ENCODE measurements around the gene PPM1H.
A peak's percentile ranks its signal among the peaks of the same experiment; 100 is the strongest.
"Not testable (repeated sequence)": the region's sequence is repeated elsewhere in the genome, so short reads cannot be mapped to it uniquely, and the experiment has no call there.

PPM1H gene, protein sequence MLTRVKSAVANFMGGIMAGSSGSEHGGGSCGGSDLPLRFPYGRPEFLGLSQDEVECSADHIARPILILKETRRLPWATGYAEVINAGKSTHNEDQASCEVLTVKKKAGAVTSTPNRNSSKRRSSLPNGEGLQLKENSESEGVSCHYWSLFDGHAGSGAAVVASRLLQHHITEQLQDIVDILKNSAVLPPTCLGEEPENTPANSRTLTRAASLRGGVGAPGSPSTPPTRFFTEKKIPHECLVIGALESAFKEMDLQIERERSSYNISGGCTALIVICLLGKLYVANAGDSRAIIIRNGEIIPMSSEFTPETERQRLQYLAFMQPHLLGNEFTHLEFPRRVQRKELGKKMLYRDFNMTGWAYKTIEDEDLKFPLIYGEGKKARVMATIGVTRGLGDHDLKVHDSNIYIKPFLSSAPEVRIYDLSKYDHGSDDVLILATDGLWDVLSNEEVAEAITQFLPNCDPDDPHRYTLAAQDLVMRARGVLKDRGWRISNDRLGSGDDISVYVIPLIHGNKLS

GRCh38 chr12:62934799-62935674 lies at the start of gene PPM1H:
PPM1H (minus strand) TSS chr12:62935150; CDS start chr12:62934736, 414 bp downstream.
- peak; percentile 55 for DNase-seq

DNA sequence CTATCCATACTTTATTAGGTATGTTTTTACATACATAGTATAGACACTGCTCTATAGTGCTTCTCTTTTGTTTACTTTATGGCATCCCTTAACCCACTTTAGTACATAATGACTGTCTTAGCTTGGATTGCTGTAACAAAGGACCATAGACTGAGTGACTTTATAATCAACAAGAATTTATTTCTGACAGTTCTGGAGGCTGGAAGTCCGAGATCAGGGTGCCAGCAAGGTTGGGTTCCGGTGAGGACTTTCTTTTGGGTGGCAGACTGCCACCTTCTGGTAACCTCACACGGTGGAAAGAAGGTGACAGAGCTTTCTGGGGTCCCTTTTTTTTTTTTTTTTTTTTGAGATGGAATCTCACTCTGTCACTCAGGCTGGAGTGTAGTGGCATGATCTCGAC lies 48.6 kb upstream of the PPM1H start:
- no peak for DNase-seq

DNA sequence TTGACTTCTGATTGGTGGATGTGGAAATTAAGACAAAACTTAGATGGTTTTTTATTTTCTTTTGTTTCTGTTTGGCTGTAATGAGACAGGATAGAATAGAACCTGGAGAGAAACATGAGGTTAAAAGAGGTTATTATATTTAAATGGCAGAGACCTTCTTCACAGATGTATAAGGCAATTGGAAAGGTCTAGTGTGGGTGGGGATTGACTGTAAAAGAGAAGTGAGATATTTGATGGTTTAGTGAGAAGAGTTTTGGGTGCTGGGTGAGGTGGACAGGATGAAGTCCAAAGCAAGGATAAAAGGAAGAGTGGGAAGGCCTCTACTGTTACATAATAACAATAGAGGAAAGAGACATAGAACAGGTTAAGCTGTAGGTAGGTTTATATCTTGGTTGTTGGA lies 43.8 kb upstream of the PPM1H start:
- no peak for DNase-seq

- no peak for DNase-seq
These were observed 42.9 kb upstream of the PPM1H start for GRCh38 chr12:62977883-62978282.

DNA sequence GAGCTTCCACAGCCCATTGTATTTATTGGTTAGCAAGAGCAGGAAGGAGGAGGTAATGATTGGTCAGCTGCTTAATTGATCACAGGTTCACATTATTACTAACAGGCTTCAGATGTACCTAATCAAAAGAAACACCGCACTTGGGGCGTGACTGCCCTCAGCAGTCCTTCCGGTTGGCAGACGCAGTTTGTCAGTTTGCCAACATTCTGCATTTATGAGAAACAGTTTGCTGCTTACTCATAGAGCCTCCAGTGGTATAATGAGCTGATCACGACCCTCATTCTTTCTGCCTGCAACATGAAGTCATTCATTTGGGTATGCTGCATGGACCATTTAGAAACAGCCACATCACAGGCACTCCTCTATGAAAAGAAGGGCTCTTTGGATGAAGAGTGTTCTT lies 42.5 kb upstream of the PPM1H start:
- no peak for DNase-seq

- no peak for DNase-seq
These were observed 41.2 kb upstream of the PPM1H start for GRCh38 chr12:62976110-62976662.

DNA sequence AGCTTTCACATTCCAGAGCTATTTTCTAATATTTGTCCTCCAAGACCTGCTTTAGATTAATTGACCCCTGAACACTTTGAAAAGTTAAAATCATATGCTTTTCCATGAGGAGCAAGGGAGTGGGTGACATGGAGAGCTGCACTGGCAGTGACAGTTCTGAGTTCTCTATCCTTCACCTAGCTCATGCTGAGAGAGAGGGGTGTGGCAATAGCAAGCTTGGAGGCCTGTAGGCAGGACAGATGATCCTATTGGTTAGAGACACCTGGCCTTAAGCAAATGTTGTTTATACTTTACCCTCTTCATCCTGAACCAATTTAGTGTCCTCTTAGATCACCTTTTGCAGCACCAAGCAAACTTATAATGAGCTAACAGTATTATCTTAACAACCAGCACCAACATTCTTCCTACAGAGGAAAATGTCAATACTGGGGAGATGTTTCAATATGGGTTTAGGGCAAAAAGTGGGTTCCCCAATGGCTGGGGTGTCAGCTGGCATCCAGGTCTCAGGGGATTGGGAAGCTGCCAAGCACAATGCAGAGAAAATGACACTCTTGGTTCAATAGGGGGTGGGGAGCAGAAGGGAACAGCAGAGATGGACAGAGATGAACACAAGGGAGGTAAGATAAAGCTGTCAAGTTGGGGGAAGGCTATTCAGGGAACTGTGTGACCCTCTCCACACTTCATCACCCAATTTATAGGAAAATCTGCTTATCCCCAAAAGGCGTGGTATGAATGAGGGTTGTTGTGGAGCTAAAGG lies 37.0 kb upstream of the PPM1H start:
- DNase-seq: no peak

GRCh38 chr12:62969695-62970094 lies 34.7 kb upstream of the PPM1H start:
- no peak for DNase-seq

GRCh38 chr12:62967701-62968100 lies 32.8 kb upstream of the PPM1H start:
- DNase-seq: no peak

DNA sequence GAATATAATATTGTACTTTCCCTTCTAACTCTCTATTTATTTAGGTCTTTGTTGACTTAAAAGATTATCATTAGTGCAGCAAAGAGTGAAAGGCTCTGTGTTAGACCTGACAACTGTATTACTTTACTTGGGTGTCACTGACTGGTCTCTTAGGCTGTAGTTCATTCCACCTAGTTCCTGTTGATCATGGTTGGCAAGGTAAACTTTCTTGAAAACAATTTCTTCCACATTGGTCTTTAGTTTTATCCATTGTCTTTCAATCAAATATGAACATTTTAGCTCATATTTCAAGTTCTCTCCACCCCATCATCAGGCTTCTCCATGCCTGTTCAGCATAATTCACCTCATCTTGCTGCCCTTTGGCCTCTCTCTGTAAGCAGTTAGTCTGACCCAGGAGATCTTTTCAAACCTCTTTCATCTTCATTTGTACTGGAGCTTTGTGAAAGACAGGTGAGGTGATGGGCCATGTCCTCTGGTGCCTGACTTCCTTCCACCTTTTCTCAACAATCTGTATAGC lies 32.1 kb upstream of the PPM1H start:
- DNase-seq: no peak

GRCh38 chr12:62966446-62966989 lies 31.6 kb upstream of the PPM1H start:
- DNase-seq: not testable (repeated sequence)

GRCh38 chr12:62965700-62966099 lies 30.8 kb upstream of the PPM1H start:
- DNase-seq: not testable (repeated sequence)

DNA sequence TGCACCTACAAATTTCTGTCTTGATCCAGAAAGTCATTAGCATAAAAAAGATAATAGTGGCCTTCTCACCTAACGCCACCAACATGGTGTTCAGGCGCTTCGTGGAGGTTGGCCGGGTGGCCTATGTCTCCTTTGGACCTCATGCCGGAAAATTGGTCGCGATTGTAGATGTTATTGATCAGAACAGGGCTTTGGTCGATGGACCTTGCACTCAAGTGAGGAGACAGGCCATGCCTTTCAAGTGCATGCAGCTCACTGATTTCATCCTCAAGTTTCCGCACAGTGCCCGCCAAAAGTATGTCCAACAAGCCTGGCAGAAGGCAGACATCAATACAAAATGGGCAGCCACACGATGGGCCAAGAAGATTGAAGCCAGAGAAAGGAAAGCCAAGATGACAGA lies 30.3 kb upstream of the PPM1H start:
- not testable (repeated sequence) for DNase-seq

- DNase-seq: no peak
These were observed 28.6 kb upstream of the PPM1H start for GRCh38 chr12:62963486-62964041.

DNA sequence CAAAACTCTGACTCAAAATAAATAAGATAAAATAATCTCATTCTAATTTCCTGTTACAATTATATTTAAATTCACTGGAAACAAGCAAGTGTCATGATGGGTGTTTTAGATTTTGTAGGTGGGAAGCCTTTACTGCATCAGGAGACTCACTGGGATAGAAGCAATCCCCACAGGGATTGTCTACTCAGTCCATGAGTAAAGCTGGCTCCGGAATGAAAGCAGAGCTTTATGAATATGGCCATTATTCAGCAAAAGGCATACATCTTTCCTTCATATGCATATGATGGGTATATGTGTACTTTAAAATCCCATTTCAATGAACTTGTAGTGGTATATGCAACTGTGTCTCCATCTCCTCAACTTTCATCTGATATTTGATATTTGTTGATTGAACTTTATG lies 25.4 kb upstream of the PPM1H start:
- DNase-seq: no peak

GRCh38 chr12:62959745-62960144 lies 24.8 kb upstream of the PPM1H start:
- DNase-seq: no peak

- DNase-seq: no peak
These were observed 22.4 kb upstream of the PPM1H start for GRCh38 chr12:62957233-62957953.

- no peak for DNase-seq
These were observed 20.7 kb upstream of the PPM1H start for GRCh38 chr12:62955678-62956077.

DNA sequence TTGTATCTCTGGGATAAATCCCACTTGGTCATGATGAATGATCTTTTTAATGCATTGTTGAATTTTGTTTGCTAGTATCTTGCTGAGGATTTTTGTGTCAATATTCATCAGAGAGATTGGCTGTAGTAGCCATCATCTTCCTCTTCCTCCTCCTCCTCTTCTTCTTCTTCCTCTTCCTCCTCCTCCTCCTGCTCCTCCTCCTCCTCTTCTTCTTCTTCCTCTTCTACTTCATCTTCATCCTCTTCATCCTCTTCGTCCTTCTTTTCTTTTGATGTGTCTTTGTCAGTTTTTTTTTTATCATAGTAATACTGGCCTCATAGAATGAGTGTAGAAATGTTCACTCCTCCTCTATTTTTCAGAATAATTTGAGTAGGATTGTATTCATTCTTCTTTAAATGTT lies 15.4 kb upstream of the PPM1H start:
- no peak for DNase-seq

GRCh38 chr12:62948123-62948522 lies 13.2 kb upstream of the PPM1H start:
- no peak for DNase-seq

DNA sequence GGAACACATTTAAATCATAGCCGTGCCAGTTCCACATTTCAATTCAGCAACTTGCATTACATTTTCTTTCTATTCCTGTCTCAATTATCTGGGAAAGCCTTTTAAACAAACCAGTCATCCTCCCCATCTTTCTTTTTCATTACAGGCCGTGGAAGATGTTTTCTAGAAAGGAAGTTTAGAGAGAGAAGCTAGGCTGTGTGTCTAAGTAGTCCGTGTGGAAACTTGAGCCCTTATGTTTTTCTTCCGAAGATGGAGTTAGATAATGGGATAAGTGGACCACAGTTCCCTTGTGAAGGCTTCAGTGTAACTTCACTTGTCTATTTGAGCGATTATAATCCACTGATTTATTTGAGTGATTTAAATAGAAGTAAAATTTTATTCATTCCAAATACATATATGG lies 12.4 kb upstream of the PPM1H start:
- no peak for DNase-seq

Measured in GF-D8 (cell line).